Mammary epithelial cell (primary cell): ENCODE data around the gene TPP1.

Experiments
- EZH2 ChIP-seq: IDR thresholded peaks from 2 replicates; pipeline ENCODE4 v1.6.1; 2012; ENCODE audit warnings: low read length, inconsistent platforms, borderline replicate concordance
- TF ChIP-seq, protein P1 (sequence below), 2 donors: IDR thresholded peaks in 1 of 2; conservative IDR thresholded peaks in 1 of 2; 2 replicates each; pipeline ENCODE4 v1.5.1; 2011 to 2012; ENCODE audit warnings: inconsistent platforms in 2 of 2, low read length in 2 of 2, mild to moderate bottlenecking in 2 of 2, control low read depth in 1 of 2, low read depth in 1 of 2; ENCODE audit not compliant: insufficient read depth in 1 of 2; ENCODE audit errors: extremely low read depth in 1 of 2

DNA sequence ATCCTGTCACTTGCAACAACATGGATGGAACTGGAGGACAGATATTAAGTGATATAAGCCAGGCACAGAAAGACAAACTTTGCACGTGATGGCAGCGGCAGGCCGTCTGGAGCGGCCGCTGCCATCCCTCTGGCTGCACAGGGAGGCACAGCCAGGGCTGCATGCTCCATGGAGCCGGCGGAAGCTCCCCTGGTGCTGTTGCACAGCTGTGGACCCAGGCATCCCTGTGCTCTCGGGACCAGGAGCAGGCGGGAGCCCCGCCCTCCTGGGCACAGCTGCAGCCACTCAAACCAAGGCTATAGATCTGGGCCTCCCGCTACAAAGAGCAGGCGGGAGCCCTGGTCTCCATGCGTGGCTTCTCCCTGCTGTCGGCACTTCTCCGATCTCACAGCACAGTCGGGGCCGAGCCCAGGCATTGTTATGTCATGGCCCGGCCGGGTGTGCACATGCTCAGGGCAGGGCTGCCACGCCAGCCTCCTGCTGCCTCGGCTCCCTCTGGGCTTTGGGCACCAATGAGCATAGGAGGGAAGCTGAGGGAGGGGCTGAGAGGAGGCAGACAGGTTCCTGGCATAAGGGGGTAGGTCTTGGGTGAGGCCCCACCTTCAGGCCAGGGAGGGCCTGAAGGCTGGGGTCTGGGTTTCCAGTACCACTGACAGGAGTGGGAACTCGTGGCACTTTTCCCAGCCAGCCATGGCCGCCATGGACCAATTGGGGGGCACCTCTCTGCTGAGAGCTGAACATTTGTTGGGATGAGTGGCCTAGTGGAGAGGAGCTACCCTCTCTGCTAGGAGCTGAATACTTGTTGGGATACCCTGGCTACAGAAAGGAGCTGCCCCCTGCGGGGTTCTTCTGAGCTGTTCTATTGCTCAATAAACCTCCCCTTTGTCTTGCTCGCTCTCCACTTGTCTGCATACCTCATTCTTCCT, 32.5 kb downstream of the TPP1 start:
- no peak for TF ChIP-seq EZH2
- TF ChIP-seq, protein P1, sequence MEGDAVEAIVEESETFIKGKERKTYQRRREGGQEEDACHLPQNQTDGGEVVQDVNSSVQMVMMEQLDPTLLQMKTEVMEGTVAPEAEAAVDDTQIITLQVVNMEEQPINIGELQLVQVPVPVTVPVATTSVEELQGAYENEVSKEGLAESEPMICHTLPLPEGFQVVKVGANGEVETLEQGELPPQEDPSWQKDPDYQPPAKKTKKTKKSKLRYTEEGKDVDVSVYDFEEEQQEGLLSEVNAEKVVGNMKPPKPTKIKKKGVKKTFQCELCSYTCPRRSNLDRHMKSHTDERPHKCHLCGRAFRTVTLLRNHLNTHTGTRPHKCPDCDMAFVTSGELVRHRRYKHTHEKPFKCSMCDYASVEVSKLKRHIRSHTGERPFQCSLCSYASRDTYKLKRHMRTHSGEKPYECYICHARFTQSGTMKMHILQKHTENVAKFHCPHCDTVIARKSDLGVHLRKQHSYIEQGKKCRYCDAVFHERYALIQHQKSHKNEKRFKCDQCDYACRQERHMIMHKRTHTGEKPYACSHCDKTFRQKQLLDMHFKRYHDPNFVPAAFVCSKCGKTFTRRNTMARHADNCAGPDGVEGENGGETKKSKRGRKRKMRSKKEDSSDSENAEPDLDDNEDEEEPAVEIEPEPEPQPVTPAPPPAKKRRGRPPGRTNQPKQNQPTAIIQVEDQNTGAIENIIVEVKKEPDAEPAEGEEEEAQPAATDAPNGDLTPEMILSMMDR (conservative IDR thresholded peaks at IDR 0.05 in 1 of 2, IDR thresholded peaks at IDR 0.05 in 1 of 2; ENCODE audit: extremely low read depth in 1 of 2, insufficient read depth in 1 of 2, low read depth in 1 of 2, low read length in 2 of 2) = no peak
